K562 (cell line): ENCODE results near the gene ERVK3-1. TPM values are rescaled to one million over a fixed set of nuclear protein-coding genes. Genes with fewer than 3 reads are reported as not detected.

Experiments used
- ATAC-seq: fragments of 200-7000 bp; cut with Tn5 transposase; 3 replicates; pipeline ENCODE4 v1.9.1; 2020; ENCODE audit warnings: moderate library complexity
- BruUV-seq: library from RNA; stranded (reverse); fragments of 400-500 nt; replicated peaks from 2 replicates; lab custom pipeline; 2021; lab: Mats Ljungman, UMichigan
- CTCF ChIA-PET: fragments of 300-600 bp; formaldehyde crosslinking; extraction: SDS; loops from one replicate; lab custom pipeline; 2021; ENCODE audit warnings: low intra/inter-chr PET ratio; lab: Yijun Ruan, JAX
- POLR2A ChIA-PET: fragments of 300-600, 350-650 bp; sonication (Branson Sonifier 250); formaldehyde crosslinking; extraction: SDS; loops from one replicate; lab custom pipeline; 2021; ENCODE audit warnings: antibody characterized with exemption, inconsistent platforms; lab: Yijun Ruan, JAX
- DNase-seq, 4 experiments: peaks; one replicate each; pipeline versions ENCODE4 v3.0.0 to v3.0.0-alpha.2; 2011 to 2018; ENCODE audit warnings: low spot score in 3 of 4, mixed read lengths in 3 of 4; ENCODE audit errors: extremely low read depth in 1 of 4
- FAIRE-seq: peaks from 2 replicates; lab custom pipeline; 2011; peaks lifted over from hg19 to GRCh38; lab: Jason Lieb, UNC
- H2AFZ ChIP-seq: 2 replicates; pipeline ENCODE4 v1.6.0; 2011; ENCODE audit warnings: low read depth, low read length, control low read depth, inconsistent platforms
- H3K27ac ChIP-seq: fragments of 200-600 bp; 3 replicates; pipeline ENCODE4 v1.8.0; 2011; ENCODE audit warnings: low read depth, mild to moderate bottlenecking, control low read depth, inconsistent platforms, low read length, moderate library complexity, mixed read lengths; ENCODE audit errors: extremely low read depth
- H3K27me3 ChIP-seq, 2 experiments: fragments of 300-600 bp in 1 of 2; 2 replicates in 1 of 2; 3 replicates in 1 of 2; pipeline versions ENCODE4 v1.6.0 to v1.8.0; 2011; ENCODE audit warnings: inconsistent platforms in 2 of 2, low read length in 2 of 2, mild to moderate bottlenecking in 1 of 2, mixed read lengths in 1 of 2, moderate library complexity in 1 of 2; ENCODE audit not compliant: control insufficient read depth in 2 of 2, insufficient read depth in 2 of 2
- H3K36me3 ChIP-seq: fragments of 300-600 bp; 3 replicates; pipeline ENCODE4 v1.8.0; 2011; ENCODE audit warnings: mild to moderate bottlenecking, low read length, inconsistent platforms; ENCODE audit not compliant: control insufficient read depth, insufficient read depth
- H3K4me1 ChIP-seq, 2 experiments: fragments of 200-600 bp in 1 of 2; replicated peaks in 1 of 2; 2 replicates in 1 of 2; 3 replicates in 1 of 2; pipeline versions ENCODE4 v1.5.1 to v1.8.0; 2011; ENCODE audit warnings: inconsistent platforms in 2 of 2, low read length in 2 of 2, mild to moderate bottlenecking in 1 of 2, mixed read lengths in 1 of 2, moderate library complexity in 1 of 2; ENCODE audit not compliant: control insufficient read depth in 2 of 2, insufficient read depth in 2 of 2
- H3K4me2 ChIP-seq: 2 replicates; pipeline ENCODE4 v1.6.1; 2011; ENCODE audit warnings: low read length, control low read depth, inconsistent platforms, mixed read lengths; ENCODE audit not compliant: insufficient read depth
- H3K4me3 ChIP-seq: fragments of 200-600 bp; sonication (generic), shearing (Covaris generic); 2 replicates; pipeline ENCODE4 v1.5.1; 2016; ENCODE audit warnings: control low read depth, inconsistent platforms
- H3K79me2 ChIP-seq: fragments of 200-600 bp; 3 replicates; pipeline ENCODE4 v1.8.0; 2011; ENCODE audit warnings: low read length, inconsistent platforms; ENCODE audit not compliant: control insufficient read depth, insufficient read depth
- H3K9ac ChIP-seq, 2 experiments: 2 replicates each; pipeline versions ENCODE4 v1.6.0 to v1.6.1; 2011; ENCODE audit warnings: low read depth in 2 of 2, low read length in 2 of 2, control low read depth in 1 of 2, inconsistent platforms in 1 of 2, mild to moderate bottlenecking in 1 of 2, mixed read lengths in 1 of 2; ENCODE audit not compliant: insufficient read depth in 1 of 2
- H3K9me1 ChIP-seq: one replicate; pipeline ENCODE4 v1.6.0; 2011; ENCODE audit warnings: inconsistent platforms, mild to moderate bottlenecking, low read length, moderate library complexity; ENCODE audit not compliant: control insufficient read depth, insufficient read depth
- H3K9me3 ChIP-seq: replicated peaks from 2 replicates; pipeline ENCODE4 v1.5.1; 2011; ENCODE audit warnings: low read depth, low read length, inconsistent platforms; ENCODE audit not compliant: control insufficient read depth, insufficient read depth
- H4K20me1 ChIP-seq: replicated peaks from 2 replicates; pipeline ENCODE4 v1.6.1; 2011; ENCODE audit warnings: low read length, inconsistent platforms, mixed read lengths; ENCODE audit not compliant: control insufficient read depth, insufficient read depth
- ATF3 ChIP-seq, 2 experiments: fragments of 450-650 bp in 1 of 2; sonication (generic) in 1 of 2; formaldehyde crosslinking in 1 of 2; IDR thresholded peaks in 1 of 2; conservative IDR thresholded peaks in 1 of 2; 2 replicates each; pipeline versions ENCODE4 v1.6.1 to v1.8.1; 2016 to 2023; ENCODE audit warnings: mild to moderate bottlenecking in 2 of 2, moderate library complexity in 2 of 2, inconsistent platforms in 1 of 2, missing genetic modification reagents in 1 of 2
- BRD4 ChIP-seq: fragments of 200-600 bp; sonication (generic); IDR thresholded peaks from 2 replicates; pipeline ENCODE4 v1.6.1; 2017; ENCODE audit warnings: inconsistent platforms
- CCNT2 ChIP-seq: IDR thresholded peaks from 2 replicates; pipeline ENCODE4 v1.6.1; 2011; ENCODE audit warnings: borderline replicate concordance, low read depth, mild to moderate bottlenecking, moderate library complexity, mixed read lengths, low read length; ENCODE audit not compliant: insufficient read length; ENCODE audit errors: extremely low read depth
- MCM2 ChIP-seq: fragments of 450-650 bp; IDR thresholded peaks from 2 replicates; pipeline ENCODE4 v1.6.1; 2017; ENCODE audit warnings: low read depth, mild to moderate bottlenecking
- MTF1 ChIP-seq: fragments of 250-450 bp; sonication (Bioruptor Pico); IDR thresholded peaks from 2 replicates; pipeline ENCODE4 v1.9.0; 2021; ENCODE audit warnings: moderate library complexity, mild to moderate bottlenecking, inconsistent platforms, borderline replicate concordance
- RNF219 ChIP-seq: fragments of 250-450 bp; sonication (Bioruptor Pico); IDR thresholded peaks from 2 replicates; pipeline ENCODE4 v1.5.0; 2022; ENCODE audit warnings: mild to moderate bottlenecking
- SRF ChIP-seq, 2 experiments: fragments of 250-450, 450-650 bp in 1 of 2; sonication (Bioruptor Pico) in 1 of 2; sonication (generic) in 1 of 2; formaldehyde crosslinking; IDR thresholded peaks; 2 replicates each; pipeline versions ENCODE4 v1.5.0 to v1.5.1; 2020 to 2022; ENCODE audit warnings: mild to moderate bottlenecking in 1 of 2, missing genetic modification reagents in 1 of 2
- STAT5A ChIP-seq: IDR thresholded peaks from 2 replicates; pipeline ENCODE4 v1.6.1; 2012; ENCODE audit warnings: low read length, inconsistent platforms, borderline replicate concordance
- TEAD1 ChIP-seq, 2 experiments: fragments of 450-650 bp in 1 of 2; sonication (generic) in 1 of 2; formaldehyde crosslinking; IDR thresholded peaks; 2 replicates each; pipeline versions ENCODE4 v1.4.0 to v1.8.0; 2020 to 2022; ENCODE audit warnings: mild to moderate bottlenecking in 2 of 2, missing genetic modification reagents in 1 of 2
- ZNF668 ChIP-seq: fragments of 250-450 bp; sonication (Bioruptor Pico); IDR thresholded peaks from 2 replicates; pipeline ENCODE4 v1.8.0; 2022; ENCODE audit warnings: mild to moderate bottlenecking, inconsistent platforms
- WGBS: fragments of 100-300 bp; shearing (Covaris generic); methylation state at CpG from one replicate; pipeline ENCODE4 v1.1.6; 2016; ENCODE audit warnings: low coverage, mixed read lengths; ENCODE audit not compliant: insufficient coverage; ENCODE audit errors: missing lambda C conversion rate; 5-methylcytosine and 5-hydroxymethylcytosine counted together
- in situ Hi-C: fragments of 300-500 bp; cut with MboI; formaldehyde crosslinking; loops from 4 replicates; pipeline ENCODE4 v1.15.0; 2018; ENCODE audit warnings: inconsistent platforms, mixed read lengths
- intact Hi-C: fragments of 100-400 bp; cut with micrococcal nuclease; formaldehyde crosslinking; loops from 2 replicates; pipeline ENCODE4 v1.14.2; 2022
- polyA plus RNA-seq, 8 experiments: library from polyadenylated mRNA; depleted of rRNA in 4 of 8; stranded (reverse) in 5 of 8; unstranded in 3 of 8; fragments of >200 nt; fragmentation: Nextera tagmentation in 2 of 8; fragmentation: Illumina TruSeq in 1 of 8; extraction: Ambion mirVana in 2 of 8; extraction: Trizol in 1 of 8; gene quantifications; 2 replicates each; pipeline versions ENCODE4 v1.2.1 to v1.2.3, GENCODE V29; 2011 to 2014; ENCODE audit warnings: inconsistent platforms in 1 of 8, missing spikeins in 1 of 8
- total RNA-seq, 7 experiments: library from RNA; depleted of rRNA in 6 of 7; stranded (reverse); fragments of >200 nt in 6 of 7; fragmentation: Illumina TruSeq in 2 of 7; extraction: Trizol in 2 of 7; gene quantifications; 2 replicates each; pipeline versions ENCODE4 v1.2.1 to v1.2.3, GENCODE V29; 2011 to 2021; ENCODE audit warnings: low replicate concordance in 1 of 7

The ERVK3-1 gene
- total and polyA plus RNA-seq, 9 of the 15 experiments (the other 6 are each of a cell fraction or from before 2014, with no cell fraction given): 87.6 to 299 (median 119) TPM

GRCh38 chr19:58274771-58275201 is 30.4 kb upstream of the ERVK3-1 start:
- DNase-seq (no peak), ATAC-seq (no peak), FAIRE-seq (no peak)
- H3K9me3 ChIP-seq: peaks cover 14% of the 10 kb centered on the region
- peaks cover 3 to 14% of the 10 kb centered on the region in 2 experiments; a peak in 4 of 5 replicates for H3K4me1 ChIP-seq
- WGBS: 43% methylated on average over 2 of the region's 2 CpGs
- BruUV-seq: no TSS peak
- in situ Hi-C loops (no loop called here), intact Hi-C loops (loop anchor here (5.0 kb wide), 1 partner anchor 133 kb away; the partner anchor contains the start of gene ZNF584)
- POLR2A ChIA-PET: interaction anchor here (0.6 kb wide), 2 partner anchors 91 to 156 kb away, joined by 3 read pairs; no protein-coding TSS in a partner anchor
- no peak overlapping the region for H3K27ac ChIP-seq
- H3K27me3 ChIP-seq: no peaks in the 10 kb centered on the region
- H3K4me2 ChIP-seq: no peak overlapping the region
- H2AFZ ChIP-seq: no peak overlapping the region
- CTCF ChIA-PET: no interaction called here
- peaks cover 17% of the 10 kb centered on the region; the same call in 2 of the 3 replicates for H3K36me3 ChIP-seq
- H3K79me2 ChIP-seq: peaks cover 28% of the 10 kb centered on the region
- no peak for TF ChIP-seq BRD4
- TF ChIP-seq ATF3 (IDR thresholded peaks at IDR 0.05): 0 out of 2 replicates have a peak, but pooled peaks have one; percentile 15
- no peak for TF ChIP-seq ATF3 (CRISPR knock-in tag; conservative IDR thresholded peaks at IDR 0.05)
- no peaks in the 10 kb centered on the region for H4K20me1 ChIP-seq
- no peak overlapping the region for H3K4me3 ChIP-seq
- H3K9me1 ChIP-seq: no peaks in the 10 kb centered on the region
- no peak overlapping the region for H3K9ac ChIP-seq

- CTCF ChIA-PET: no interaction called here
- Histone ChIP-seq H3K9me1 (no peaks in the 10 kb centered on the region), H3K4me3 (no peak overlapping the region), H4K20me1 (no peaks in the 10 kb centered on the region), H3K27me3 (no peaks in the 10 kb centered on the region), H3K9ac (no peak overlapping the region), H3K4me1 (peaks cover 10 to 19% of the 10 kb centered on the region in 2 experiments; a peak in 4 of 5 replicates), H3K27ac (no peak overlapping the region), H3K36me3 (peaks cover 24% of the 10 kb centered on the region; the same call in 2 of the 3 replicates), H3K9me3 (peaks cover 12% of the 10 kb centered on the region), H3K4me2 (no peak overlapping the region), H2AFZ (no peak overlapping the region), H3K79me2 (peaks cover 36% of the 10 kb centered on the region)
- FAIRE-seq (no peak), ATAC-seq (no peak), DNase-seq (no peak)
- intact Hi-C loops: loop anchor here (5.0 kb wide), 1 partner anchor 132 kb away; the partner anchor contains the start of gene ZNF584
- WGBS: 89% methylated on average over 2 of the region's 3 CpGs
- POLR2A ChIA-PET: interaction anchor here (0.6 to 1.4 kb wide), 5 partner anchors 15 to 155 kb away, joined by 3 read pairs; no protein-coding TSS in a partner anchor
- no TSS peak for BruUV-seq
- in situ Hi-C loops: no loop called here
- TF ChIP-seq SRF (CRISPR knock-in tag; IDR thresholded peaks at IDR 0.05): no peak
- TF ChIP-seq TEAD1 (CRISPR knock-in tag; IDR thresholded peaks at IDR 0.05): no peak
- TF ChIP-seq STAT5A: no peak
- TF ChIP-seq ZNF668 (CRISPR knock-in tag): no peak
- TF ChIP-seq RNF219: no peak
- TF ChIP-seq MTF1 (CRISPR knock-in tag): no peak
- TF ChIP-seq MCM2: no peak
- TF ChIP-seq CCNT2: no peak
These were observed 29.6 kb upstream of the ERVK3-1 start for GRCh38 chr19:58275564-58275963.
